GM23248 (cell line): Measurements from ENCODE around the gene ANKS1B.

Experiments
- EZH2 ChIP-seq: fragments of 200-600 bp; sonication (generic); IDR thresholded peaks from 2 replicates; pipeline ENCODE4 v1.6.1; 2018; ENCODE audit warnings: antibody characterized with exemption, mild to moderate bottlenecking; ENCODE audit not compliant: insufficient read depth, poor library complexity, severe bottlenecking
- EZH2phosphoT487 ChIP-seq: fragments of 200-600 bp; sonication (generic); IDR thresholded peaks from 2 replicates; pipeline ENCODE4 v1.6.1; 2018; ENCODE audit warnings: antibody characterized with exemption, moderate library complexity, mild to moderate bottlenecking, low read depth; ENCODE audit not compliant: insufficient read depth

- TF ChIP-seq EZH2 (no peak), EZH2phosphoT487 (no peak)
These were observed 298.6 kb downstream of the ANKS1B start for GRCh38 chr12:99686142-99686541.
